HEK293 (cell line): ENCODE data around the gene SEC24A.

ENCODE experiments used
- CTCF ChIA-PET: fragments of 350-600 bp; formaldehyde crosslinking; extraction: SDS; loops from one replicate; lab custom pipeline; 2021; ENCODE audit warnings: antibody characterized with exemption; lab: Yijun Ruan, JAX
- POLR2A ChIA-PET: fragments of 300-600 bp; formaldehyde crosslinking; extraction: SDS; loops from one replicate; lab custom pipeline; 2020; ENCODE audit warnings: antibody characterized with exemption, inconsistent platforms; lab: Yijun Ruan, JAX
- H3K27ac ChIP-seq: fragments of 200-500 bp; sonication (Bioruptor generic); 2 replicates; pipeline ENCODE4 v1.5.1; 2014; ENCODE audit warnings: low read depth, low read length, control low read depth, inconsistent platforms; ENCODE audit errors: extremely low read depth
- H3K36me3 ChIP-seq, 2 experiments: fragments of 200-500 bp in 1 of 2; sonication (Bioruptor generic) in 1 of 2; 1 replicate in 1 of 2; 2 replicates in 1 of 2; pipeline ENCODE4 v1.5.1; 2014 to 2017; ENCODE audit warnings: inconsistent platforms in 2 of 2, low read length in 2 of 2; ENCODE audit not compliant: control insufficient read depth in 2 of 2, insufficient read depth in 1 of 2
- H3K4me1 ChIP-seq: fragments of 200-500 bp; sonication (Bioruptor generic); 2 replicates; pipeline ENCODE4 v1.5.1; 2014; ENCODE audit warnings: mild to moderate bottlenecking, low read length, inconsistent platforms; ENCODE audit not compliant: control insufficient read depth, insufficient read depth
- H3K4me3 ChIP-seq: 2 replicates; pipeline ENCODE4 v1.5.1; 2011; ENCODE audit warnings: low read depth, mild to moderate bottlenecking, control low read depth, low read length, moderate library complexity
- H3K9me3 ChIP-seq: fragments of 200-500 bp; sonication (Bioruptor generic); 2 replicates; pipeline ENCODE4 v1.5.1; 2014; ENCODE audit warnings: low read depth, low read length, inconsistent platforms; ENCODE audit not compliant: control insufficient read depth, insufficient read depth
- BCL11B ChIP-seq: fragments of 450-650 bp; formaldehyde crosslinking; IDR thresholded peaks from 2 replicates; pipeline ENCODE4 v1.5.1; 2016; ENCODE audit warnings: low read depth, missing biosample characterization, missing genetic modification characterization
- HIC1 ChIP-seq: fragments of 450-650 bp; formaldehyde crosslinking; IDR thresholded peaks from 2 replicates; pipeline ENCODE4 v1.5.1; 2016; ENCODE audit warnings: missing biosample characterization, missing genetic modification characterization
- INSM2 ChIP-seq: fragments of 450-650 bp; formaldehyde crosslinking; IDR thresholded peaks from 2 replicates; pipeline ENCODE4 v1.5.1; 2016; ENCODE audit warnings: missing biosample characterization, missing genetic modification characterization
- PRDM6 ChIP-seq: fragments of 450-650 bp; formaldehyde crosslinking; IDR thresholded peaks from 2 replicates; pipeline ENCODE4 v1.5.1; 2017; ENCODE audit warnings: missing biosample characterization, missing genetic modification characterization
- SP3 ChIP-seq: fragments of 450-650 bp; formaldehyde crosslinking; IDR thresholded peaks from 2 replicates; pipeline ENCODE4 v1.5.1; 2016; ENCODE audit warnings: missing biosample characterization, missing genetic modification characterization
- ZBTB6 ChIP-seq: fragments of 450-650 bp; formaldehyde crosslinking; IDR thresholded peaks from 2 replicates; pipeline ENCODE4 v1.5.1; 2017; ENCODE audit warnings: missing biosample characterization, missing genetic modification characterization
- ZBTB8A ChIP-seq: fragments of 450-650 bp; formaldehyde crosslinking; IDR thresholded peaks from 2 replicates; pipeline ENCODE4 v1.5.1; 2016; ENCODE audit warnings: missing biosample characterization, missing genetic modification characterization
- ZNF121 ChIP-seq: fragments of 450-650 bp; formaldehyde crosslinking; IDR thresholded peaks from 2 replicates; pipeline ENCODE4 v1.5.1; 2016; ENCODE audit warnings: missing biosample characterization, missing genetic modification characterization
- ZNF148 ChIP-seq: fragments of 450-650 bp; formaldehyde crosslinking; IDR thresholded peaks from 2 replicates; pipeline ENCODE4 v1.5.0; 2017; ENCODE audit warnings: missing biosample characterization, missing genetic modification characterization, borderline replicate concordance
- ZNF175 ChIP-seq: fragments of 450-650 bp; formaldehyde crosslinking; IDR thresholded peaks from 2 replicates; pipeline ENCODE4 v1.5.1; 2016; ENCODE audit warnings: missing biosample characterization, missing genetic modification characterization
- ZNF366 ChIP-seq: fragments of 450-650 bp; formaldehyde crosslinking; conservative IDR thresholded peaks from 2 replicates; pipeline ENCODE4 v1.5.1; 2016; ENCODE audit warnings: missing biosample characterization, missing genetic modification characterization
- ZNF433 ChIP-seq: fragments of 450-650 bp; formaldehyde crosslinking; IDR thresholded peaks from 2 replicates; pipeline ENCODE4 v1.5.1; 2016; ENCODE audit warnings: missing biosample characterization, missing genetic modification characterization, low read depth
- ZNF473 ChIP-seq: fragments of 450-650 bp; formaldehyde crosslinking; IDR thresholded peaks from 2 replicates; pipeline ENCODE4 v1.5.1; 2017; ENCODE audit warnings: missing biosample characterization, missing genetic modification characterization
- ZNF530 ChIP-seq: fragments of 450-650 bp; formaldehyde crosslinking; IDR thresholded peaks from 2 replicates; pipeline ENCODE4 v1.5.1; 2016; ENCODE audit warnings: low read depth, missing biosample characterization, missing genetic modification characterization
- ZNF571 ChIP-seq: fragments of 450-650 bp; formaldehyde crosslinking; IDR thresholded peaks from 2 replicates; pipeline ENCODE4 v1.5.0; 2017; ENCODE audit warnings: missing biosample characterization, missing genetic modification characterization
- ZNF585B ChIP-seq: fragments of 450-650 bp; formaldehyde crosslinking; IDR thresholded peaks from 2 replicates; pipeline ENCODE4 v1.5.1; 2016; ENCODE audit warnings: missing biosample characterization, missing genetic modification characterization
- ZNF610 ChIP-seq: fragments of 450-650 bp; formaldehyde crosslinking; IDR thresholded peaks from 2 replicates; pipeline ENCODE4 v1.5.1; 2016; ENCODE audit warnings: missing biosample characterization, missing genetic modification characterization, borderline replicate concordance
- ZNF701 ChIP-seq: fragments of 450-650 bp; formaldehyde crosslinking; IDR thresholded peaks from 2 replicates; pipeline ENCODE4 v1.5.1; 2016; ENCODE audit warnings: missing biosample characterization, missing genetic modification characterization
- ZNF76 ChIP-seq: fragments of 450-650 bp; formaldehyde crosslinking; IDR thresholded peaks from 2 replicates; pipeline ENCODE4; 2016; ENCODE audit warnings: low read depth, missing biosample characterization, missing genetic modification characterization, borderline replicate concordance
- ZNF776 ChIP-seq: fragments of 450-650 bp; formaldehyde crosslinking; IDR thresholded peaks from 2 replicates; pipeline ENCODE4 v1.5.0; 2017; ENCODE audit warnings: missing biosample characterization, missing genetic modification characterization, borderline replicate concordance
- ZNF837 ChIP-seq: fragments of 450-650 bp; formaldehyde crosslinking; IDR thresholded peaks from 2 replicates; pipeline ENCODE4 v1.5.1; 2016; ENCODE audit warnings: missing biosample characterization, missing genetic modification characterization

SEC24A gene

GRCh38 chr5:134611515-134611914, 37.1 kb upstream of the SEC24A start:
- Histone ChIP-seq H3K4me1 (no peaks in the 10 kb centered on the region), H3K4me3 (no peak overlapping the region), H3K36me3 (peaks cover 48 to 61% of the 10 kb centered on the region in 2 experiments), H3K9me3 (no peaks in the 10 kb centered on the region), H3K27ac (no peak overlapping the region)
- ChIA-PET POLR2A (no interaction called here), CTCF (no interaction called here)
- TF ChIP-seq ZNF571 = no peak
- no peak for TF ChIP-seq ZNF701
- TF ChIP-seq ZNF121 (tag by site-specific recombination) = no peak
- TF ChIP-seq HIC1 (tag by site-specific recombination) = no peak
- TF ChIP-seq ZNF610 (tag by site-specific recombination) = no peak
- TF ChIP-seq ZNF776 (tag by site-specific recombination) = no peak
- no peak for TF ChIP-seq ZNF473 (tag by site-specific recombination)
- TF ChIP-seq ZBTB8A (tag by site-specific recombination) = no peak
- TF ChIP-seq ZNF76 = no peak
- no peak for TF ChIP-seq ZNF366 (tag by site-specific recombination)

- H3K27ac ChIP-seq = no peak overlapping the region
- H3K36me3 ChIP-seq = peaks cover 49% of the 10 kb centered on the region in 2 experiments
- no peak overlapping the region for H3K4me3 ChIP-seq
- no peaks in the 10 kb centered on the region for H3K4me1 ChIP-seq
- ChIA-PET CTCF (interaction anchor here (0.6 to 0.7 kb wide), 2 partner anchors 23 to 25 kb away, joined by 3 read pairs; no protein-coding TSS in a partner anchor), POLR2A (interaction anchor here (0.5 to 0.7 kb wide), 3 partner anchors 9 to 32 kb away, joined by 4 to 5 read pairs (median 4); no protein-coding TSS in a partner anchor)
- H3K9me3 ChIP-seq = no peaks in the 10 kb centered on the region
- no peak for TF ChIP-seq BCL11B (tag by site-specific recombination)
- no peak for TF ChIP-seq ZNF585B
- TF ChIP-seq ZBTB6 = no peak
- TF ChIP-seq ZNF776 (tag by site-specific recombination) = no peak
- TF ChIP-seq ZNF433 (tag by site-specific recombination) = no peak
- TF ChIP-seq INSM2 (tag by site-specific recombination) = no peak
- no peak for TF ChIP-seq PRDM6
- no peak for TF ChIP-seq ZNF148 (tag by site-specific recombination)
- TF ChIP-seq ZNF610 (tag by site-specific recombination) = no peak
- TF ChIP-seq ZNF530 (tag by site-specific recombination) = no peak
- TF ChIP-seq ZNF837 (tag by site-specific recombination) = no peak
- TF ChIP-seq SP3 (tag by site-specific recombination) = no peak
- TF ChIP-seq ZNF175 (tag by site-specific recombination) = no peak
Measured at GRCh38 chr5:134614450-134615085, 34.0 kb upstream of the SEC24A start.
